Measurements from ENCODE around the gene COPG2.

The COPG2 gene

GRCh38 chr7:130500463-130500862 lies 168.1 kb downstream of the COPG2 start:
- no peak for TF ChIP-seq RAD21 (IDR thresholded peaks at IDR 0.05; ENCODE audit: low read depth)
- TF ChIP-seq ZBTB7A (IDR thresholded peaks at IDR 0.05; ENCODE audit: low read depth), result no peak
- no peak for TF ChIP-seq NFIC (IDR thresholded peaks at IDR 0.05)
- TF ChIP-seq EP300 (IDR thresholded peaks at IDR 0.05; ENCODE audit: borderline replicate concordance), result no peak
- no peak for TF ChIP-seq CEBPB (IDR thresholded peaks at IDR 0.05)
- no peak for TF ChIP-seq EGR1 (IDR thresholded peaks at IDR 0.05)
- no peak for TF ChIP-seq YY1 (IDR thresholded peaks at IDR 0.05; ENCODE audit: low read depth)
- TF ChIP-seq USF1 (IDR thresholded peaks at IDR 0.05), result no peak

GRCh38 chr7:130494431-130494858 lies 174.1 kb downstream of the COPG2 start:
- no peak for TF ChIP-seq CREB1 (IDR thresholded peaks at IDR 0.05; ENCODE audit: low read depth)
- TF ChIP-seq USF1 (IDR thresholded peaks at IDR 0.05), result no peak
- TF ChIP-seq FOXM1 (IDR thresholded peaks at IDR 0.05; ENCODE audit: borderline replicate concordance, low read depth), result no peak
- no peak for TF ChIP-seq RAD21 (IDR thresholded peaks at IDR 0.05; ENCODE audit: low read depth)
- no peak for TF ChIP-seq REST (IDR thresholded peaks at IDR 0.05; ENCODE audit: low read depth)
- no peak for TF ChIP-seq CEBPB (IDR thresholded peaks at IDR 0.05)
- no peak for TF ChIP-seq TCF12 (IDR thresholded peaks at IDR 0.05; ENCODE audit: low read depth)
- TF ChIP-seq EP300 (IDR thresholded peaks at IDR 0.05; ENCODE audit: borderline replicate concordance), result no peak
- TF ChIP-seq YY1 (IDR thresholded peaks at IDR 0.05; ENCODE audit: low read depth), result no peak
- no peak for TF ChIP-seq TEAD4 (IDR thresholded peaks at IDR 0.05)
- TF ChIP-seq MAX (IDR thresholded peaks at IDR 0.05), result no peak

- TF ChIP-seq MAX (IDR thresholded peaks at IDR 0.05) (no peak), EP300 (IDR thresholded peaks at IDR 0.05; ENCODE audit: borderline replicate concordance) (no peak), ZBTB7A (IDR thresholded peaks at IDR 0.05; ENCODE audit: low read depth) (no peak), CREB1 (IDR thresholded peaks at IDR 0.05; ENCODE audit: low read depth) (no peak), RAD21 (IDR thresholded peaks at IDR 0.05; ENCODE audit: low read depth) (no peak), YY1 (IDR thresholded peaks at IDR 0.05; ENCODE audit: low read depth) (no peak), TCF12 (IDR thresholded peaks at IDR 0.05; ENCODE audit: low read depth) (no peak), EGR1 (IDR thresholded peaks at IDR 0.05) (no peak), CEBPB (IDR thresholded peaks at IDR 0.05) (no peak), FOXM1 (IDR thresholded peaks at IDR 0.05; ENCODE audit: borderline replicate concordance, low read depth) (no peak), NFIC (IDR thresholded peaks at IDR 0.05) (no peak), USF1 (IDR thresholded peaks at IDR 0.05) (no peak), TAF1 (IDR thresholded peaks at IDR 0.05; ENCODE audit: low read depth) (no peak), REST (IDR thresholded peaks at IDR 0.05; ENCODE audit: low read depth) (no peak), TEAD4 (IDR thresholded peaks at IDR 0.05) (no peak)
Measured at GRCh38 chr7:130493275-130493873, 175.2 kb downstream of the COPG2 start.

- no peak for TF ChIP-seq MAX (IDR thresholded peaks at IDR 0.05)
- no peak for TF ChIP-seq TAF1 (IDR thresholded peaks at IDR 0.05; ENCODE audit: low read depth)
- no peak for TF ChIP-seq EGR1 (IDR thresholded peaks at IDR 0.05)
- TF ChIP-seq YY1 (IDR thresholded peaks at IDR 0.05; ENCODE audit: low read depth), result no peak
- TF ChIP-seq CREB1 (IDR thresholded peaks at IDR 0.05; ENCODE audit: low read depth), result no peak
- no peak for TF ChIP-seq TCF12 (IDR thresholded peaks at IDR 0.05; ENCODE audit: low read depth)
- no peak for TF ChIP-seq ZBTB7A (IDR thresholded peaks at IDR 0.05; ENCODE audit: low read depth)
- TF ChIP-seq EP300 (IDR thresholded peaks at IDR 0.05; ENCODE audit: borderline replicate concordance), result no peak
- no peak for TF ChIP-seq RAD21 (IDR thresholded peaks at IDR 0.05; ENCODE audit: low read depth)
- no peak for TF ChIP-seq FOXM1 (IDR thresholded peaks at IDR 0.05; ENCODE audit: borderline replicate concordance, low read depth)
- no peak for TF ChIP-seq REST (IDR thresholded peaks at IDR 0.05; ENCODE audit: low read depth)
- no peak for TF ChIP-seq USF1 (IDR thresholded peaks at IDR 0.05)
- TF ChIP-seq CEBPB (IDR thresholded peaks at IDR 0.05), result no peak
- no peak for TF ChIP-seq TEAD4 (IDR thresholded peaks at IDR 0.05)
Measured at GRCh38 chr7:130492523-130493274, 175.8 kb downstream of the COPG2 start.

Measured in Ishikawa (cell line).